ENCODE measurements around the gene PPP1R37. TPM values are rescaled to one million over a fixed set of nuclear protein-coding genes. Genes with fewer than 3 reads are reported as not detected.

PPP1R37 gene
- total and polyA plus RNA-seq, 2 of the 13 experiments (the other 11 are each of a cell fraction or from before 2014, with no cell fraction given): 9.0 to 14.3 TPM

DNA sequence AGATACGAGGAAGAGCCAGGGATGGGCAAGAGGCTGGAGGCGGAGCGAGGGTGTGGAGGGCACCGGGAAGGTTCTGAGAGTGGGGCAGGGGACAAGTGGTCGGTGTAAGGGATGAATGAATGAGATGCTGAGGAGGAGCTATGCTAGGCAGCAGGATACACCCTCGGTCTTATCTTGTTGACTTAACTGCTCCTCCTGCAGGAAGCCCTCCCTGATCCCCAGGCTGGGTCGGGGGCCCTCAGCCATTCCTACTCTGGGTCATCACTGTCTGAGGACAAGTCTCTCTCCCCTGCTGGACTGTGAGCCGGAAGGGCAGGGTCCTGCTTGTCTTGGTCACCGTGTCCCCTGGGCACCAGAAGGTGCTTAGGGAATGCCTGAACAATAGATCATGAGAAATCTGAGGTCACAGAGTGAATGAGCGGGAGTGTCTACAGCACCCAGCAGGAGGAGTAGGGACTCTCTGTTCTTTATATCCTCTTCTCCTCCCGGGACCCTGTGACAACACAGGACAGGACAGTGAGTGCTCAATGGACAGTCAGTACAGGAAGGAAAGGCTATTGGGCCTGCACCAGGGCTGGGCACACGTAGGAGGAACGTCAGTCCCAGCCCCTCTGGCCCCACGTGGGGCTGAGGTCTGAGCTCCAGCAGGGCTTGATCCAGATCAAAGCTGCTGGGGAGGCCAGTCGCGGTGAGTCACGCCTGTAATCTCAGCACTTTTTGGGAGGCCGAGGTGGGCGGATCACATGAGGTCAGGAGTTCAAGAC, 61.3 kb downstream of the PPP1R37 start (continued):
- TF ChIP-seq, protein P1, sequence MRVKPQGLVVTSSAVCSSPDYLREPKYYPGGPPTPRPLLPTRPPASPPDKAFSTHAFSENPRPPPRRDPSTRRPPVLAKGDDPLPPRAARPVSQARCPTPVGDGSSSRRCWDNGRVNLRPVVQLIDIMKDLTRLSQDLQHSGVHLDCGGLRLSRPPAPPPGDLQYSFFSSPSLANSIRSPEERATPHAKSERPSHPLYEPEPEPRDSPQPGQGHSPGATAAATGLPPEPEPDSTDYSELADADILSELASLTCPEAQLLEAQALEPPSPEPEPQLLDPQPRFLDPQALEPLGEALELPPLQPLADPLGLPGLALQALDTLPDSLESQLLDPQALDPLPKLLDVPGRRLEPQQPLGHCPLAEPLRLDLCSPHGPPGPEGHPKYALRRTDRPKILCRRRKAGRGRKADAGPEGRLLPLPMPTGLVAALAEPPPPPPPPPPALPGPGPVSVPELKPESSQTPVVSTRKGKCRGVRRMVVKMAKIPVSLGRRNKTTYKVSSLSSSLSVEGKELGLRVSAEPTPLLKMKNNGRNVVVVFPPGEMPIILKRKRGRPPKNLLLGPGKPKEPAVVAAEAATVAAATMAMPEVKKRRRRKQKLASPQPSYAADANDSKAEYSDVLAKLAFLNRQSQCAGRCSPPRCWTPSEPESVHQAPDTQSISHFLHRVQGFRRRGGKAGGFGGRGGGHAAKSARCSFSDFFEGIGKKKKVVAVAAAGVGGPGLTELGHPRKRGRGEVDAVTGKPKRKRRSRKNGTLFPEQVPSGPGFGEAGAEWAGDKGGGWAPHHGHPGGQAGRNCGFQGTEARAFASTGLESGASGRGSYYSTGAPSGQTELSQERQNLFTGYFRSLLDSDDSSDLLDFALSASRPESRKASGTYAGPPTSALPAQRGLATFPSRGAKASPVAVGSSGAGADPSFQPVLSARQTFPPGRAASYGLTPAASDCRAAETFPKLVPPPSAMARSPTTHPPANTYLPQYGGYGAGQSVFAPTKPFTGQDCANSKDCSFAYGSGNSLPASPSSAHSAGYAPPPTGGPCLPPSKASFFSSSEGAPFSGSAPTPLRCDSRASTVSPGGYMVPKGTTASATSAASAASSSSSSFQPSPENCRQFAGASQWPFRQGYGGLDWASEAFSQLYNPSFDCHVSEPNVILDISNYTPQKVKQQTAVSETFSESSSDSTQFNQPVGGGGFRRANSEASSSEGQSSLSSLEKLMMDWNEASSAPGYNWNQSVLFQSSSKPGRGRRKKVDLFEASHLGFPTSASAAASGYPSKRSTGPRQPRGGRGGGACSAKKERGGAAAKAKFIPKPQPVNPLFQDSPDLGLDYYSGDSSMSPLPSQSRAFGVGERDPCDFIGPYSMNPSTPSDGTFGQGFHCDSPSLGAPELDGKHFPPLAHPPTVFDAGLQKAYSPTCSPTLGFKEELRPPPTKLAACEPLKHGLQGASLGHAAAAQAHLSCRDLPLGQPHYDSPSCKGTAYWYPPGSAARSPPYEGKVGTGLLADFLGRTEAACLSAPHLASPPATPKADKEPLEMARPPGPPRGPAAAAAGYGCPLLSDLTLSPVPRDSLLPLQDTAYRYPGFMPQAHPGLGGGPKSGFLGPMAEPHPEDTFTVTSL (CRISPR knock-in tag; IDR thresholded peaks at IDR 0.05; ENCODE audit: borderline replicate concordance): no peak; the same call in 1 of the 2 replicates
- TF ChIP-seq, protein P2, sequence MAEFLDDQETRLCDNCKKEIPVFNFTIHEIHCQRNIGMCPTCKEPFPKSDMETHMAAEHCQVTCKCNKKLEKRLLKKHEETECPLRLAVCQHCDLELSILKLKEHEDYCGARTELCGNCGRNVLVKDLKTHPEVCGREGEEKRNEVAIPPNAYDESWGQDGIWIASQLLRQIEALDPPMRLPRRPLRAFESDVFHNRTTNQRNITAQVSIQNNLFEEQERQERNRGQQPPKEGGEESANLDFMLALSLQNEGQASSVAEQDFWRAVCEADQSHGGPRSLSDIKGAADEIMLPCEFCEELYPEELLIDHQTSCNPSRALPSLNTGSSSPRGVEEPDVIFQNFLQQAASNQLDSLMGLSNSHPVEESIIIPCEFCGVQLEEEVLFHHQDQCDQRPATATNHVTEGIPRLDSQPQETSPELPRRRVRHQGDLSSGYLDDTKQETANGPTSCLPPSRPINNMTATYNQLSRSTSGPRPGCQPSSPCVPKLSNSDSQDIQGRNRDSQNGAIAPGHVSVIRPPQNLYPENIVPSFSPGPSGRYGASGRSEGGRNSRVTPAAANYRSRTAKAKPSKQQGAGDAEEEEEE (CRISPR knock-in tag; IDR thresholded peaks at IDR 0.05; ENCODE audit: borderline replicate concordance): no peak
- TF ChIP-seq ZSCAN25 (CRISPR knock-in tag; IDR thresholded peaks at IDR 0.05) (0 out of 2 replicates have a peak, but pooled peaks have one; percentile 27), CENPT (CRISPR knock-in tag; IDR thresholded peaks at IDR 0.05; ENCODE audit: low read depth) (no peak), RARA (CRISPR knock-in tag; IDR thresholded peaks at IDR 0.05) (peak; percentile 96), FOXK2 (IDR thresholded peaks at IDR 0.05) (no peak), HDAC1 (CRISPR knock-in tag; IDR thresholded peaks at IDR 0.05) (peak; percentile 73), GATAD2A (CRISPR knock-in tag; IDR thresholded peaks at IDR 0.05) (peak; percentile 41; the same call in 1 of the 2 replicates), SIN3A (IDR thresholded peaks at IDR 0.05; ENCODE audit: borderline replicate concordance, low read depth, low read length) (peak; percentile 41; the same call in 1 of the 2 replicates), SP4 (CRISPR knock-in tag; IDR thresholded peaks at IDR 0.05) (peak; percentile 54; the same call in 1 of the 2 replicates), ZNF558 (CRISPR knock-in tag; IDR thresholded peaks at IDR 0.05; ENCODE audit: borderline replicate concordance) (no peak), SOX5 (CRISPR knock-in tag; IDR thresholded peaks at IDR 0.05; ENCODE audit: borderline replicate concordance) (peak; percentile 52)
- TF ChIP-seq, protein P3, sequence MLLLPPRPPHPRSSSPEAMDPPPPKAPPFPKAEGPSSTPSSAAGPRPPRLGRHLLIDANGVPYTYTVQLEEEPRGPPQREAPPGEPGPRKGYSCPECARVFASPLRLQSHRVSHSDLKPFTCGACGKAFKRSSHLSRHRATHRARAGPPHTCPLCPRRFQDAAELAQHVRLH (CRISPR knock-in tag; IDR thresholded peaks at IDR 0.05; ENCODE audit: borderline replicate concordance, low read depth): peak; percentile 52; the same call in 1 of the 2 replicates
- TF ChIP-seq, protein P4, sequence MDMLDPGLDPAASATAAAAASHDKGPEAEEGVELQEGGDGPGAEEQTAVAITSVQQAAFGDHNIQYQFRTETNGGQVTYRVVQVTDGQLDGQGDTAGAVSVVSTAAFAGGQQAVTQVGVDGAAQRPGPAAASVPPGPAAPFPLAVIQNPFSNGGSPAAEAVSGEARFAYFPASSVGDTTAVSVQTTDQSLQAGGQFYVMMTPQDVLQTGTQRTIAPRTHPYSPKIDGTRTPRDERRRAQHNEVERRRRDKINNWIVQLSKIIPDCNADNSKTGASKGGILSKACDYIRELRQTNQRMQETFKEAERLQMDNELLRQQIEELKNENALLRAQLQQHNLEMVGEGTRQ (IDR thresholded peaks at IDR 0.05; ENCODE audit: low read depth, low read length): peak; percentile 74
- TF ChIP-seq, protein P4 (CRISPR knock-in tag; IDR thresholded peaks at IDR 0.05; ENCODE audit: borderline replicate concordance): peak; percentile 50; the same call in 1 of the 2 replicates
- TF ChIP-seq, protein P5, sequence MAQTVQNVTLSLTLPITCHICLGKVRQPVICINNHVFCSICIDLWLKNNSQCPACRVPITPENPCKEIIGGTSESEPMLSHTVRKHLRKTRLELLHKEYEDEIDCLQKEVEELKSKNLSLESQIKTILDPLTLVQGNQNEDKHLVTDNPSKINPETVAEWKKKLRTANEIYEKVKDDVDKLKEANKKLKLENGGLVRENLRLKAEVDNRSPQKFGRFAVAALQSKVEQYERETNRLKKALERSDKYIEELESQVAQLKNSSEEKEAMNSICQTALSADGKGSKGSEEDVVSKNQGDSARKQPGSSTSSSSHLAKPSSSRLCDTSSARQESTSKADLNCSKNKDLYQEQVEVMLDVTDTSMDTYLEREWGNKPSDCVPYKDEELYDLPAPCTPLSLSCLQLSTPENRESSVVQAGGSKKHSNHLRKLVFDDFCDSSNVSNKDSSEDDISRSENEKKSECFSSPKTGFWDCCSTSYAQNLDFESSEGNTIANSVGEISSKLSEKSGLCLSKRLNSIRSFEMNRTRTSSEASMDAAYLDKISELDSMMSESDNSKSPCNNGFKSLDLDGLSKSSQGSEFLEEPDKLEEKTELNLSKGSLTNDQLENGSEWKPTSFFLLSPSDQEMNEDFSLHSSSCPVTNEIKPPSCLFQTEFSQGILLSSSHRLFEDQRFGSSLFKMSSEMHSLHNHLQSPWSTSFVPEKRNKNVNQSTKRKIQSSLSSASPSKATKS (CRISPR knock-in tag; IDR thresholded peaks at IDR 0.05): no peak

All from HepG2 (cell line).